ENCODE data around the gene SPTBN5.

DNA sequence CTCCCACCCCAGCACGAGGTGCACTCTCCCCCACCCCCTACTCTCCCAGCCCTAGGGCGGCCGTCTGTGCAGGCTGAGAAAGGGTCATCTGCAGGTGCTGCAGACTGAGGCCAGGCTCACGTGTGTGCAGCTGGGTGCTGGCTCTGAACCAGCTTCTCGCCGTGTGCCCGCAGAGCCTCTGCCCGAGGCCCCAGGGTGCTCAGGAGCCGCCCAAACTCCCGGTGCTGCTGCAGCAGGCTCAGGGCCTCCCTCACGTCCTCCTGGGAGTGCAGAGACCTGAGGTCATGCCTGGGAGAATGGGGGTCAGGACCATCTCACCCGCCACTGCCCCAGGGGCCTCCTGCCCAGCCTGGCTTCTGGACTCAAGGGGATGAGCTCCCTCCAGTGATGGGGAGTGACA, 17.2 kb downstream of the SPTBN5 start:
- no peak for TF ChIP-seq CTCF (IDR thresholded peaks at IDR 0.05)
- TF ChIP-seq POLR2A (IDR thresholded peaks at IDR 0.05), result no peak
